Astrocyte (in vitro differentiated cells and primary cell): Measurements from ENCODE around the gene AQP2. TPM values are rescaled to one million over a fixed set of nuclear protein-coding genes. Genes with fewer than 3 reads are reported as not detected.

Experiments
- DNase-seq: peaks from one replicate; pipeline ENCODE4 v3.0.0-alpha.2; 2010; ENCODE audit warnings: low read depth
- FAIRE-seq: peaks from 2 replicates; lab custom pipeline; 2011; peaks lifted over from hg19 to GRCh38; lab: Jason Lieb, UNC
- H2AFZ ChIP-seq: 2 replicates; pipeline ENCODE4 v1.6.0; 2012; ENCODE audit warnings: low read depth, low read length, inconsistent platforms
- H3K27ac ChIP-seq: 2 replicates; pipeline ENCODE4 v1.5.1; 2011; ENCODE audit warnings: low read depth, low read length, inconsistent platforms
- H3K27me3 ChIP-seq: 2 replicates; pipeline ENCODE4 v1.6.0; 2011; ENCODE audit warnings: low read length, inconsistent platforms; ENCODE audit not compliant: insufficient read depth
- H3K36me3 ChIP-seq: 2 replicates; pipeline ENCODE4 v1.5.1; 2011; ENCODE audit warnings: low read length, inconsistent platforms; ENCODE audit not compliant: insufficient read depth
- H3K4me1 ChIP-seq: 2 replicates; pipeline ENCODE4 v1.5.1; 2011; ENCODE audit warnings: low read length, inconsistent platforms; ENCODE audit not compliant: insufficient read depth
- H3K4me2 ChIP-seq: 2 replicates; pipeline ENCODE4 v1.6.0; 2012; ENCODE audit warnings: low read length, inconsistent platforms
- H3K4me3 ChIP-seq: 2 replicates; pipeline ENCODE4 v1.5.1; 2011; ENCODE audit warnings: low read depth, mild to moderate bottlenecking, low read length, inconsistent platforms; ENCODE audit not compliant: insufficient read depth
- H3K79me2 ChIP-seq: 2 replicates; pipeline ENCODE4 v1.6.0; 2012; ENCODE audit warnings: mild to moderate bottlenecking, low read length, inconsistent platforms; ENCODE audit not compliant: insufficient read depth
- H3K9ac ChIP-seq: 2 replicates; pipeline ENCODE4 v1.6.0; 2012; ENCODE audit warnings: mild to moderate bottlenecking, low read length, inconsistent platforms
- H3K9me3 ChIP-seq: 2 replicates; pipeline ENCODE4 v1.5.1; 2012; ENCODE audit warnings: low read depth, mild to moderate bottlenecking, low read length, inconsistent platforms; ENCODE audit not compliant: insufficient read depth
- H4K20me1 ChIP-seq: 2 replicates; pipeline ENCODE4 v1.6.0; 2012; ENCODE audit warnings: low read length, inconsistent platforms; ENCODE audit not compliant: insufficient read depth
- H3K27ac Mint-ChIP-seq: one replicate; pipeline ENCODE4 v1.8.0; 2021; ENCODE audit warnings: mild to moderate bottlenecking, mixed read lengths; ENCODE audit not compliant: unreplicated experiment
- H3K27me3 Mint-ChIP-seq: one replicate; pipeline ENCODE4 v1.8.0; 2021; ENCODE audit warnings: low read depth, mixed read lengths; ENCODE audit not compliant: unreplicated experiment
- H3K36me3 Mint-ChIP-seq: one replicate; pipeline ENCODE4 v1.8.0; 2021; ENCODE audit warnings: low read depth, mixed read lengths; ENCODE audit not compliant: unreplicated experiment
- H3K4me1 Mint-ChIP-seq: one replicate; pipeline ENCODE4 v1.8.0; 2021; ENCODE audit warnings: low read depth, mixed read lengths; ENCODE audit not compliant: unreplicated experiment
- H3K4me3 Mint-ChIP-seq: one replicate; pipeline ENCODE4 v1.8.0; 2021; ENCODE audit warnings: mild to moderate bottlenecking, moderate library complexity, mixed read lengths; ENCODE audit not compliant: unreplicated experiment
- H3K9me3 Mint-ChIP-seq: one replicate; pipeline ENCODE4 v1.8.0; 2021; ENCODE audit warnings: mild to moderate bottlenecking, mixed read lengths; ENCODE audit not compliant: unreplicated experiment
- EZH2 ChIP-seq: IDR thresholded peaks from 2 replicates; pipeline ENCODE4 v1.6.1; 2012; ENCODE audit warnings: mild to moderate bottlenecking, low read length, inconsistent platforms; ENCODE audit not compliant: insufficient read depth
- total RNA-seq: library from RNA; stranded (reverse); gene quantifications from 2 replicates; pipeline ENCODE4 v1.2.1, GENCODE V29; 2021
- TF ChIP-seq, protein P1 (sequence below): IDR thresholded peaks from 2 replicates; pipeline ENCODE4 v1.5.1; 2011; ENCODE audit warnings: low read depth, mild to moderate bottlenecking, inconsistent platforms, low read length, moderate library complexity; ENCODE audit not compliant: insufficient read depth

AQP2 gene
- total RNA-seq, 1 donor from 2014 or later, result not detected

GRCh38 chr12:49951411-49952240 is 1.1 kb downstream of the AQP2 start:
- no peak overlapping the region for H3K4me2 ChIP-seq
- no peaks in the 10 kb centered on the region for H3K4me1 Mint-ChIP-seq
- H3K27ac ChIP-seq, result no peak overlapping the region
- H3K4me3 ChIP-seq, result no peak overlapping the region
- H3K27me3 Mint-ChIP-seq, result peaks cover 58% of the 10 kb centered on the region
- no peaks in the 10 kb centered on the region for H4K20me1 ChIP-seq
- no peaks in the 10 kb centered on the region for H3K9me3 ChIP-seq
- H3K4me1 ChIP-seq, result no peaks in the 10 kb centered on the region
- FAIRE-seq (no peak), DNase-seq (no peak)
- H3K27me3 ChIP-seq, result peaks cover 33% of the 10 kb centered on the region
- H3K79me2 ChIP-seq, result no peaks in the 10 kb centered on the region
- no peaks in the 10 kb centered on the region for H3K9me3 Mint-ChIP-seq
- H3K4me3 Mint-ChIP-seq, result no peak overlapping the region
- H2AFZ ChIP-seq, result no peak overlapping the region
- H3K36me3 ChIP-seq, result no peaks in the 10 kb centered on the region
- H3K9ac ChIP-seq, result no peak overlapping the region
- TF ChIP-seq EZH2, result no peak
- TF ChIP-seq, protein P1, sequence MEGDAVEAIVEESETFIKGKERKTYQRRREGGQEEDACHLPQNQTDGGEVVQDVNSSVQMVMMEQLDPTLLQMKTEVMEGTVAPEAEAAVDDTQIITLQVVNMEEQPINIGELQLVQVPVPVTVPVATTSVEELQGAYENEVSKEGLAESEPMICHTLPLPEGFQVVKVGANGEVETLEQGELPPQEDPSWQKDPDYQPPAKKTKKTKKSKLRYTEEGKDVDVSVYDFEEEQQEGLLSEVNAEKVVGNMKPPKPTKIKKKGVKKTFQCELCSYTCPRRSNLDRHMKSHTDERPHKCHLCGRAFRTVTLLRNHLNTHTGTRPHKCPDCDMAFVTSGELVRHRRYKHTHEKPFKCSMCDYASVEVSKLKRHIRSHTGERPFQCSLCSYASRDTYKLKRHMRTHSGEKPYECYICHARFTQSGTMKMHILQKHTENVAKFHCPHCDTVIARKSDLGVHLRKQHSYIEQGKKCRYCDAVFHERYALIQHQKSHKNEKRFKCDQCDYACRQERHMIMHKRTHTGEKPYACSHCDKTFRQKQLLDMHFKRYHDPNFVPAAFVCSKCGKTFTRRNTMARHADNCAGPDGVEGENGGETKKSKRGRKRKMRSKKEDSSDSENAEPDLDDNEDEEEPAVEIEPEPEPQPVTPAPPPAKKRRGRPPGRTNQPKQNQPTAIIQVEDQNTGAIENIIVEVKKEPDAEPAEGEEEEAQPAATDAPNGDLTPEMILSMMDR, result no peak
- no peaks in the 10 kb centered on the region for H3K36me3 Mint-ChIP-seq
- H3K27ac Mint-ChIP-seq, result no peak overlapping the region

DNA sequence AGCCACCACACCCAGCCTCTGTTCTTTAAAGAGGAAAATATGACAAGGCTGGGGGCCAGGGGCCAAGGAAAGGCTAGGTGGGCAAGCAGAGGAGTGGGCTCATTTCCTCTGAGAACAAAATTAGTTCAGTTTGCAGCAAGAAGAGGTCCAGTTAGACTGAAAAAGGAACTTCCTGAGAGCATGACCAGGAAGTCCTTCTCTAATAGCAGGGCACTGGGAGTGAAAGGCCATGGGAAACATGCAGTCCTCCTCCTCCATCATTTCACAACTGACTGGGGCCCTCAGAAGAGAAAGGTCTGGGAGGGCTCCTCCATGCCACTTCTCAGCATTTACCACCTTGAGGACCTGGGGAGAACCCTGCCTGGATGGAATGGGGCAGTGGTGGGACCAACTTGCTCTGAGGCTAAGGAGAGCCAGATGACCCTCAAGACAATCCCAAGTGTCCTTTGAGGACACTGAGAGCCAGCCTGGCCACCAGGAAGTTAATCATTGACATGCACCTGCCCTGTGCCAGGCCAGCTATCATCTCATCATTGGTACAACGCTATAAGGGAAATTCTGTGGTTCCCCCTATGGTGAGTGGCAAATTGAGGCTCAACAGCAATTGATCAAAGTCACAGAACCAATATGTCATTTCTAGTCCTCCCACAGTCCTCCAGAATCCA is 2.0 kb downstream of the AQP2 start:
- Histone ChIP-seq H3K27ac (no peak overlapping the region), H4K20me1 (no peaks in the 10 kb centered on the region), H3K9me3 (no peaks in the 10 kb centered on the region), H3K36me3 (no peaks in the 10 kb centered on the region), H3K4me2 (no peak overlapping the region), H3K27me3 (peaks cover 36% of the 10 kb centered on the region), H3K9ac (no peak overlapping the region), H3K4me3 (no peak overlapping the region), H2AFZ (no peak overlapping the region), H3K4me1 (no peaks in the 10 kb centered on the region), H3K79me2 (no peaks in the 10 kb centered on the region)
- no peak overlapping the region for H3K27ac Mint-ChIP-seq
- H3K36me3 Mint-ChIP-seq, result no peaks in the 10 kb centered on the region
- FAIRE-seq, result no peak
- H3K4me1 Mint-ChIP-seq, result no peaks in the 10 kb centered on the region
- no peak overlapping the region for H3K4me3 Mint-ChIP-seq
- no peak for DNase-seq
- H3K27me3 Mint-ChIP-seq, result peaks cover 64% of the 10 kb centered on the region
- TF ChIP-seq, protein P1, result no peak
- TF ChIP-seq EZH2, result no peak
- no peaks in the 10 kb centered on the region for H3K9me3 Mint-ChIP-seq
